NCI-H2196 (cell line): ENCODE results near the gene ODAD4.

ENCODE experiments used
- DNase-seq: peaks from one replicate; lab custom pipeline; 2025; ENCODE audit not compliant: unreplicated experiment; lab: John Stamatoyannopoulos, UW

ODAD4 gene

DNA sequence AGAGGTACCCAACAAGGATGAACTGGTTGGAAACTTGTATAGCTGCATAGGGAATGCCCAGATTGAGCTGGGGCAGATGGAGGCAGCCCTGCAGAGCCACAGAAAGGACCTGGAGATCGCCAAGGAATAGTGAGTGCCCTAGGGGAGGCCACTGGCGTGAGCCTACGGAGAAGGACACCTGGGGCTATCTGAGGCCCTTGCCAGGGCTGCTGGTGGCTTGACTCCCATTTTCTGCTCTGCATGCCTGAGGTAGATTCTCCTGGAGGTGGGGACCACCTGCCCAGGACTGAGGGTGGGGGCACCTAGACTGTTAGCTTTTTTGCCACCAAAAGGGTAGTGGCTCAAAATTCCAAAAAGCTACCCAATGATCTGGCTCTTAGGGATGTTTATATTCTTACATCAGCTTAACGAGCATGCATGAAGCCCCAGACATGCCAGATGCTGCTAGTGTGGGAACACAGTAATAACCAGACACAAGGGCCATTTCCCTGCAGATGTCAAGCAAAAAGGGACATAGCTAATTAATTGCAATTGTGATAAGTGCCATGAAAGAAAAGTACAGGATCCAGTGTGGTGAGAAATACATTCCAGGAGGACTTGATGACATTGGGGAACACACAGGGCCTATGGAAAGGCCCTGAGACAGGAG, 8.8 kb downstream of the ODAD4 start:
- no peak for DNase-seq

DNA sequence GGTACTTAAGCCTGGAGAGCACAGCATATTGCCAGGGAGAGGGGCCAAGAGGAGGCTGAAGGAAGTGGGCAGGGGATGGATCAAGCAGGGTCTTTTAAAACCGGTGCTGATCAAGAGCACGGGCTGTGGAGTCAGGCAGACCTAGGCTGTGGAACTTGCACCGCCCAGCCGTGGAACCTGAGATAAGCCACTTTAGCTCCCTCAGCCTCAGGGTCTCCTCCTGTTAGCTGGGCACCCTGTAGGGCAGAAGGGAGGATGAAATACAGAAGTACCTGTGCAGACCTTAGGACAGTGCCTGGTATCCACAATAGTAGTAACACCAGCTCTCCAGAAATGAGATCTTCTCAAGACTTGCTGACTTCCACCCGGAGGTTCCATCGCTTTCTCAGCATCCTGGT, 9.3 kb downstream of the ODAD4 start:
- no peak for DNase-seq

DNA sequence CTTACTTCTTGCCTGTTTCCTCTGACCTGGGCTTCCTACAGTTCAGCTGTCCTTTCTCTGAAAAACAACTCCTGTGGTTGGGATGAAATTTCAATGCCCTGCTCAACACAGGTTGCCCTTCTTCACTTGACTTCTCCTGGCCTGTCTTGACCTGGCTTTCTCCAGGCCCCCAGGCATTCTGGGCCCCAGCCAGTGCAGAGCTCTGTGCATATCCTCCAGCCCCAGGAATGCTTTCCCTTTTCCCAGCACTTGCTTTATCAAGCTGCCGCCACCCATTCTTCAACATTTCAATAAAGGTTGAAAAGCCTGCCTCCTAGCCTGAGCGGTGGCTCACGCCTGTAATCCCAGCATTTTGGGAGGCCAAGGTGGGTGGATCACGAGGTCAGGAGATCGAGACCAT, 10.8 kb downstream of the ODAD4 start:
- DNase-seq = no peak

DNA sequence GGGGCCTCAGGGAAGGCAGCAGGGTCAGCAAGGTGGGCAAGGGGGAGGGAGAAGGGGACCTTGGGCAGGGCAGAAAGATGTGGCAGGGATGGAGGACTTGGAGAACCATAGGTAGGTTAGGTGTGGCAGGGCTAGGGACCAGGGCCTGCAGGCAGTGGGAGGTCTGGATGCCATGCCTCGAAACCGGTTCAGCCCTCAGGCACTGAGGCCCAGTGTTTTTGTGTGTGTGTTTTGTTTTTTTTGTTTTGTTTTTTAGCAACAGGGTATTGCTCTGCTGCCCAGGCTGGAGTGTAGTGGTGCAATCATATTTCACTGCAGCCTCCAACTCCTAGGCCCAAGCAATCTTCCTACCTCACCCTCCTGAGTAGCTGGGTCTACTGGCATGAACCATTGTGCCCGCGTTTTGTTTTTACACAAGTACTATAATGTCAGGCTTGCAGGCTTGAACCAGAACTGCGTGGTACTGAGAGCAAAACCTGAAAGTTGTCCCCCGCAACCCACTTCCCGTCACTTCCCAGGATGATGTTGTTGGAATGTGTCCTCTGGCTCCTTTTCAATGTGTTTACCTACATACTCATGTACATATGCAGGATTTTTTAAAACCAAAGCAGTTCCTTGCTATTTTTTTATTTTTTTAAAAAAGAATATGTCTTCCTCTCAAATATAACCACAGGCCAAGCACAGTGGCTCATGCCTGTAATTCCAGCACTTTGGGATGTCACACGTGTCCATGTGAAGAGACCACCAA, 12.4 kb downstream of the ODAD4 start:
- no peak for DNase-seq

DNA sequence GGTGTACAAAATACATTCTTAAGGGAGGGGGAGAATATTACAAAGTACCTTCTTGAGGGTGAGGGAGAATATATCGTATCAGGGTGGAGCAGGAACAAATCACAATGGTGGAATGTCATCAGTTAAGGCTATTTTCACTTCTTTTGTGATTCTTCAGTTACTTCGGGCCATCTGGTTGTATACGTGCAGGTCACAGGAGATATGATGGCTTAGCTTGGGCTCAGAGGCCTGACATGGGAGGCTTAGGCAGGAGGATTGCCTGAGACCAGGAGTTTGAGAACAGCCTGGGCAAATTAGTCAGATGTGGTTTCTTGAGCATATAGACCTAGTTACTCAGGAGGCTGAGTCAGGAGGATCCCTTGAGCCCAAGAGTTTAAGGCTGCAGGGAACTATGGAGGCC, 13.1 kb downstream of the ODAD4 start:
- no peak for DNase-seq

DNA sequence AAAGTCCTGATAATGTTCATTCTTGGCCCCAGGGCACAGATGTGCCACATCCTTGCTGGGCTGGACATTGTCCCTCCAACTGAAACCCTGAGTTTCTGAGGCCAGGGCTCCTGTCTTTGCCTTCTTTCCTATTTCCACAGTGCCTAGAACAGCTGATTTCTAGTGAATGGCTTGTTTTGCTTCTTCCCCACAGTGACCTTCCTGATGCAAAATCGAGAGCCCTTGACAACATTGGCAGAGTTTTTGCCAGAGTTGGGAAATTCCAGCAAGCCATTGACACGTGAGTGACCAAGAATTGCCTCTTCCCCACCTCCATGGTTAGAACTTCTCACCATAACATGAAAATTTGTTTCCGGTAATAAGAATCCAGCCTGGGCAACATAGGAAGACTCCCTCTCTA, 14.5 kb downstream of the ODAD4 start:
- no peak for DNase-seq

DNA sequence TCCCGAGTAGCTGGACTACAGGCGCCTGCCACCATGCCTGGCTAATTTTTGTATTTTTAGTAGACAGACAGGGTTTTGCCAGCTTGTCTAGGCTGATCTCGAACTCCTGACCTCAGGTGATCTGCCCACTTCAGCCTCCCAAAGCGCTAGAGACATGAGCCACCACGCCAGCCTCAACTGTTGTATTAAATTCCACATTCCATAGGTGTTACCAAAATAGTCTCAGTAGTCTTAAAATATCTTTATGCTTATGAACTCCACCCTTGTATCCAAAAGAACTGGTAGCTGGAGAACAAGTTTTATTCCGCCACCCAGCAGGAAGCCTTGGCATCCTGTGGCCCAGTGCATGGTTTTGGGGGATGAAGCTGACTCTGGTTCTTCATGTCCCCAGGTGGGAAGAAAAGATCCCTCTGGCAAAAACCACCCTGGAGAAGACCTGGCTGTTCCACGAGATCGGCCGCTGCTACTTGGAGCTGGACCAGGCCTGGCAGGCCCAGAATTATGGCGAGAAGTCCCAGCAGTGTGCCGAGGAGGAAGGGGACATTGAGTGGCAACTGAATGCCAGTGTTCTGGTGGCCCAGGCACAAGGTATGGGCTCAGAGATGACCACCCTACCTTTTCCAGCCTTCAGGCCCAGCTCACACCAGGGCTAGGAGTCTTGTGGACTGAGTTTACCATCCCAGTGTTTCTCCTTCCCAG, 18.5 kb downstream of the ODAD4 start:
- DNase-seq = no peak

DNA sequence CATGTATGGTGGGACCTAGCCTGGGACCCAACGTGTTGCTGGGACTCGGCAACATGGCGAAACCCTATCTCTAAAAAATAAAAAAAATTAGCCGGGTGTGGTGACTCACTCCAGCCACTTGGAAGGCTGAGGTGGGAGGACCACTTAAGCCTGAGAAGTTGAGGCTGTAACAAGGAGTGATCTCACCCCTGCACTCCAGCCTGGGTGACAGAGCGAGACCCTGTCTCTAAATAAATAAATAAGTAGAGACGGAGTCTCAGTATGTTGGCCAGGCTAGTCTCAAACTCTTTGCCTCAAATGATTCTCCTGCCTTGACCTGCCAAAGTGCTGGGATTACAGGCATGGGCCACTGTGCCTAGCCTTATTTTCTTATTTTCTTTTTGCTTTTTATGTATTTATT, 26.1 kb downstream of the ODAD4 start:
- no peak for DNase-seq

DNA sequence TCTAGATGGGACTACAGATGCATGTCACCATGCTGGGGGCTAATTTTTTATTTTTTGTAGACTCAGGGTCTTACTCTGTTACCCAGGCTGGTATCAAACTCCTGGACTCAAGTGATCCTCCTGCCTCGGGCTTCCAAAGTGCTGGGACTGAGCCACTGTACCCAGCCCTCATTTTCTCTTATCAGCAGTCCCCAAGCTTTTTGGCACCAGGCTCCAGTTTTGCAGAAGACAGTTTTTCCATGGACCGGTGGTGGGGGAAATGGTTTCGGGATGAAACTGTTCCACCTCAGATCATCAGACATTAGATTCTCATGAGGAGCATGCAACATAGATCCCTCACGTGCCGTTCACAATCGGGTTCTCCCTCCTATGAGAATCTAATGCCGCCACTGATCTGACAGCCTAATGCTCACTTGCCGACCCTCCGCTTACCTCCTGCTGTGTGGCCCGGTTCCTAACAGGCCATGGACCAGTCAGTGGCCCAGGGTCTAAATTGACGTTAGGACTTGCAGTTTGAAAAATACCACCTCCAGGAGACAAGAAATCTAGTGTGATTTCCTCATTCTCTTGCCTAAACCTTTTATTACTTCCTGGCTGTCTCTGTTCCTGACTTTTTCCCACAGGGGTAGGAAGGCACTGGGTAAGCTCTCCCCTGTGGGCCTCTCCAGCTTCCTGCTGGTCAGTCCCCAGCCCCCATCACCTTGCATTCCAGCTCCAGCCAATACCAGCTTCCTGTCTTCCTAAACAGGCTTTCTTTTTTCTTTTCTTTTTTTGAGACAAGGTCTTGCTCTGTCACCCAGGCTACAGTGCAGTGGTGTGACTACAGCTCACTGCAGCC, 26.8 kb downstream of the ODAD4 start:
- DNase-seq = no peak

DNA sequence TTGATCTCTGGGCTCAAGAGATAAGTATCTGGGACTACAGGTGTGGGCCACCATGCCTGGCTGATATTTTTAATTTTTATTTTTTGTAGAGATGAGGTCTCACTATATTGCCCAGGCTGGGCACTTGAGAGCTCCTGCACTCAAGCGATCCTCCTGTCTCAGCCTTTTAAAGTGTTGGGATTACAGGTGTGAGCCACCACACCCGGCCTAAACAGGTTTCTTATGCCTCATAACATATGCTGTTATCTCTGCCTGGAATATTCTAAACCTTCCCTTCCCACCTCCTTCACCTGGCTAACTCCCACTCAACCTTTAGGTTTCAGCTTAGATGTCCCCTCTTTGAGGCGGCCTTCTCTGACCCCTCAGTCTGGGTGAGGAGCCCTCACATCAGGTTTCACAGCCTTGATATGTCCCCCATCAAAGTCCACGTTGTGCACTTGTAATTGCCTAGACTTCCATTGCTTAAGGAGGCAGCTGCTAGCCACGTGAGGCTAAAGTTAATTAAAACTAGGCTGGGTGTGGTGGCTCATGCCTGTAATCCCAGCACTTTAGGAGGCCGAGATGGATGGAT, 27.5 kb downstream of the ODAD4 start:
- no peak for DNase-seq

DNA sequence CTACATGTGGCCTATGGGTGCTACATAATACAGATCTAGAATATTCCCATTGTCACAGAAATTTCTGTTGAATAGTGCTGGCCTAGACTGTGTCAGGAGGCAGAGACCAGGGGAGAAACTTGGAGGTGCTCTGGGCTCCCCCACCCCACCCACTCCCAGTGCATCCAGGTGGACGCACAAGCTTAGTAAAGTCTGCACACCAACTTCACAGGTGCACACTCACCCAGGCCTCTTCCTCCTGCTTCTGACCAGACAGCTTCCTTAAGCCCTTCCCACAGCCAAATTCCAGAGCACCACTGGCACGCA, 28.6 kb downstream of the ODAD4 start:
- DNase-seq = no peak

DNA sequence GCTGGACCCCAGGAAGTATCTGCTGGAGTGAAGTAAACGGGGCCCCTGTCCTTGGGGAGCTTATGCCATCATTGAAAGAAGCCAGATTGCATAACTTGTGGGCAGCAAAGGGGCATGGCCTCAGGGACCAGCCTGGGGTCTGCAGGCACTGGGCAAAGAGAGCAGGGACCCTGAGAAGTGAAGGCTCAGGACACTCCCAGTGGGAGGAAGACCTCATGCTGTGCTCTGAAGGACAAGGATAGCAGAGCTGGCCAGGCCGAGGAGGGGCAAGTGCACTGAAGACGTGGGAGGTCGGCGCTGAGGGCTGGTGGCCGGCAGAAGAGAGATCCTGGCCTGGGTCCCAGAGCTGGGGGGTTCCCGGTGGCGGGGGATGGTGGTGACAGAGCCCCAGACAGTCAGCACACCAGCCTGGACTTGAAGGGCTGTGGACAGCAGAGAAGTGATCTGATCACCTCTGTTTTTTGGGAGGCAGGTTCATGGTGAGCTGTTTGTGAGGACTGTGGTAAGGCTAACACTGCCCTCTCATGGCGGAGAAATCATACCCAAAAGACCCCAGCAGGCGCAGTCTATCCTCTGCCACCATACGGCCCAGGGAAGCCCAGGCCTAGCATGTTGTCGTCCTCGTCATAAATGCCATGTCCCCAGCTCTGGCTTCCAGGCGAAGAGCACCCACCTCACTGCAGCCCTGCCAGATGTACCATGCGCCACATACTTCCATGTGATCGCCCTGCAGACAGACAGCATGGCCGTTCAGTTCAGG, 29.1 kb downstream of the ODAD4 start:
- DNase-seq = no peak

DNA sequence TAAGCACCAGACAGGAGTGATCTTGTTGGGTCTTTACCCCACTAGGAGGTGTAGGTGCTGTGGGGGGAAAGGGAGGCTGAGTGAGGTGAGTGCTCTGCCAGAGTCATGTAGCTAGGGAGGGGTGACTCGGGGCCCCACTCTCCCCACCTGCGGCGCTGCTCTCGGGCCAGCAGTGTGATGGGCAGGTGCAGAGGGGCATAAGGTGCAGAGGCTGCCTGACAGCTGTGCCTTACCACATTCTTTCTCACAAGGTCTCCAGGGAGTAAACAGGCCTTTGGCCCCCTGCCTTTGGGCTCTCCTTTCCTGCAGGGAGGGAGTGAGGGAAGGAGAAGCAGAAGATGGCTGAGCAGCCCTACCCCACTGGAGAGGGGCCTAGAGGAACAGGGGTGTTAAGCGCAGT, 31.7 kb downstream of the ODAD4 start:
- no peak for DNase-seq

DNA sequence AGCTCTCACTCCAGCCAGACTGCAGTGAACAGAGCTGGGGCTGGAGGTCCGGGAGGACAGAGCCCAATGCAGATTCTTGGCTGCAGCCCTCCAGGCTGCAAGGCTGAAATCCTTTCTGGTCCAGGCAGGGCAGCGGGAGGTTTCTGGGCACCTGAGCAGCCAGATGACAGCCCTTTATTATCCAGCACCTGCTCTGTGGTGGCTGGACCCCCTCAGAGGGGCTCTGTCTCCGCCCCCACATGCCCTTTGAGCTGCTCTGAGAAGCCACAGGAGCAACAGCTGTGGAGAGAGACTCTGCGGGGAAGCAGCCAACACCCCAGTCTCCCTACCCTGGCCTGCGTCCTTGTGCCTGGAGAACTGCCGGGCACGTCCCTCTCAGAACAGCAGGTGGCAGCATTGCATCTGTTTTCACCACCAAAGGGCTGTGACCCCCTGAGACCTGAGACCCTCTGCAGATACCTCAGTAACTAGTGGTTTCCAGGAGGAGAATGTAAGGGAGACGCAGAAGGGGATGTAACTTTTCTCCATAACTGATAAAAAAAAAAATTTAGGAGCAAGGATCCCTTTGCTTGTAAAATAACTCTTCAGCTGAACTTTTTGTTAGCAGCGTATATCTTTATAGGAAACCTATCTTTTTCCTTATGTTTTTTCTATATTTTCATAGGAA, 32.5 kb downstream of the ODAD4 start:
- DNase-seq = peak; percentile 36

DNA sequence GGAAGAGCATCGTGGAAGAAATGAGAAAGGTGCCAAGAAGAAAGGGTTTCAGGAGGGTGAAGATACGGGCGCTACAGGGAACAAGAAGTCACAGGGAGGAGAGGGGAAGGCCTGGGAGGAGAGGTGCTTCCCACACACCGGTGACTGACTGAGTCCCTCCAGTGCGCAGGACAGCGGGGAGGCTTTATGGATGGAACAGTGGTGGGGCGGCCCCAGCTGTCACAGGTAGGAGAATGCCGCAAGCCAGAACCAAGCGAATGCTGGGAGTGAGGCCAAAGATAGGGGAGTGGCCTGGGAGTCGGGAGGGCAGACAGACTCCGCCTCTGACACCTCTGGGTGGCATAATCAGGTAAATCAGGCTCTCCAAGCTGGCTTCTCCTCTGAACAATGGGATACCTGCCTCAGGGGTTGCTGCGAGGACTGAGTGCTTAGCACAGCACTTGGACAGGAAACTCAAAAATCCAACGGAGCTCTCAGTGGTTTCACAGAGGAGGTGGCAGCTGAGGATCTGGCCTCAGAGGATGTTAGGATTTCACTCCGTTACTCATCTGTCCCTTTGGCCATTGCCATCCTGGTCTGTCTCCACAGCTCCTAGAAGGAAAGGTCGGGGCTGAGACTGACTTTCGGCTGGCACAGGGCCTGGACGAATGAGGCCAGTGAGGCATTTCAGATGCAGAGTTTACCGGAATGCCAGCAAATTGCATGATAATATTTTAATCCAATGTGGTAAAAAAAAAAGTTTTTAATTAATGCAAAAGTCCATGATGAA, 35.5 kb downstream of the ODAD4 start:
- peak; percentile 72 for DNase-seq

DNA sequence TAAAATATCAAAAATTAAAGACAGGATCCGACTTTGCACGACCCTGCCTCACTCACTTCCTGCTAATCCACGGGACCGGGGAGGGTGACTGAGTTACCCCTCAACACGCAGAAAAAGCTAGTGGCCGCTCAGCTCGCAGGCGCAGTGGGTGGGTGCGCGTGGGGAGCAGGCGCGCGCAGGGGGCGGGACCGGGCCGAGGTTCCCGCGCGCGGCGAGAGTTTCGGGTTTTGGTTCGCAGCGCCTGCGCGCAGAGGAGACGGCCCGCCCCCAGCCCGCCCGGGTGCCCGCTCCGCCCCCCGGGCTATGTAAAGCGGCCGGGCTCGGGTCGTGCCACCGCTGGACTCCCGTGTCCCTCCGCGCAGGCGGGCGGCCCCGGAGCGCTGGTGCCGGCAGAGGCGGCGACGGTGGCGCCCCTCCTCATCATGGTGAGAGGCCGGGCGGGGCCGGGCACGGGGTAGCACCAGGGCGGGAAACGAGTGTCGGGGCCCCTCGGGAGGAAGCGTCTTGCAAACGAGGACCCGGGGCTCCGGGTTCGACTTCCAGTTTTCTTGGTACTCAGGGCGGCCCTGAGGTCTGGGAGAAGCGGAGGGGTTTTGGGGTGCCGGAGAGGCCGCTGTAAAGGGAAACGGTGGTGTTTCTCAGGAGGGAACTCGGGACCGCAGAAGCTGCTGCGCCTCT, 36.2 kb downstream of the ODAD4 start, which contains the start of gene CNP:
TSS of gene CNP (plus strand) at position 333 of the 678 bp plus-strand sequence. CDS start at position 423, 90 bp downstream.
- DNase-seq = peak; percentile 76

DNA sequence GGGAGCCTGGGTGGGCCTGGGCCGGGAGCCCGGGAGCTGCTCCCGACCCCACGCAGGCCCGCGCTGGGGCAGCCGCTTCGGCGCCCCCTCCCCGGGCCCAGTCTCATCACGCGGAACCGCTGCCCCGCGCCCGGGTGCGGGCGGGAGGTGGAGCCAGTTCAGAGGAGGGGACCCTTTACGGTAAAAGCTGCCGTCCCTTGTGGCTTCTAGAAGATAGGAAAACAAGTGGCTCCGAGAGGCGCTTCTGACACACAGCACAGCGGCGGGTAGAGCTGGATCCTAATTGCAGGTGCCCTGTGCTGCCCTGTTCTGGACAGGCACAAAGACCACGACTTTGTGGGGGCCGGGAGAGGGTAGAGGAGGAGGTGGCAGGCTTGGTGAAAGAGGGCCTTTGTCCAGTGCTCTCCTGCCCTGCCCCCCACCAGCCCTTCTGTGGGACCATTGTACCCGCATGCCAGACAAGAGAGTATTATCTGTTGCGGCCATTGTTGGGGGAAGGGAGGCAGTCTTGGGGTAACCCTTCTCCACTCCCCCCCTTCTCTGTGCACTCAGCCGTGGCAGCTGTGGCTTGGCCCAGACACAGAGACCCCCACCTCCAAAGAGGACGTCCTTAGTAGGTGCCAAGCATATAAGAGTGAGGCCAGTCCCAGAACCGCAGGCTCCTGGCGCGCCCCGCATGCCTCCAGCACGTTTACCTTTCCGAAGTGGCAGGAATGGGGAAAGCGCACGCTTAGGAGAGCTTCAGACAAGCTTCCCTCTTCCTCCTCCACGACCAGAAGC, 36.9 kb downstream of the ODAD4 start:
- no peak for DNase-seq
